ENCODE data around the gene KANSL1. TPM values are rescaled to one million over a fixed set of nuclear protein-coding genes. Genes with fewer than 3 reads are reported as not detected.

The KANSL1 gene
- total and polyA plus RNA-seq, 4 donors = 16.2 to 189 (median 47.4) TPM

- H3K27ac ChIP-seq (ENCODE audit: low read depth in 1 of 2, low read length in 1 of 2) = no peak overlapping the region
- H3K27me3 ChIP-seq (ENCODE audit: control insufficient read depth in 3 of 3, insufficient read depth in 3 of 3, low read length in 2 of 3) = no peaks in the 10 kb centered on the region
- ATAC-seq (ENCODE audit: insufficient read depth, low FRiP score) = no peak
- no peaks in the 10 kb centered on the region for H3K9me3 ChIP-seq (ENCODE audit: control insufficient read depth in 4 of 4, insufficient read depth in 3 of 4, low read length in 3 of 4)
- peaks cover 0 to 12% (median 3%) of the 10 kb centered on the region in 5 donors for H3K4me1 ChIP-seq (ENCODE audit: control insufficient read depth in 5 of 5, insufficient read depth in 5 of 5, low read length in 5 of 5)
- no peak for DNase-seq
- H3K4me3 ChIP-seq = no peak overlapping the region
- H3K36me3 ChIP-seq (ENCODE audit: control insufficient read depth in 4 of 4, insufficient read depth in 4 of 4, low read length in 4 of 4) = no peaks in the 10 kb centered on the region
- H3K9ac ChIP-seq (ENCODE audit: insufficient read depth in 1 of 2, low read length in 2 of 2) = no peak overlapping the region
- TF ChIP-seq, protein P1, sequence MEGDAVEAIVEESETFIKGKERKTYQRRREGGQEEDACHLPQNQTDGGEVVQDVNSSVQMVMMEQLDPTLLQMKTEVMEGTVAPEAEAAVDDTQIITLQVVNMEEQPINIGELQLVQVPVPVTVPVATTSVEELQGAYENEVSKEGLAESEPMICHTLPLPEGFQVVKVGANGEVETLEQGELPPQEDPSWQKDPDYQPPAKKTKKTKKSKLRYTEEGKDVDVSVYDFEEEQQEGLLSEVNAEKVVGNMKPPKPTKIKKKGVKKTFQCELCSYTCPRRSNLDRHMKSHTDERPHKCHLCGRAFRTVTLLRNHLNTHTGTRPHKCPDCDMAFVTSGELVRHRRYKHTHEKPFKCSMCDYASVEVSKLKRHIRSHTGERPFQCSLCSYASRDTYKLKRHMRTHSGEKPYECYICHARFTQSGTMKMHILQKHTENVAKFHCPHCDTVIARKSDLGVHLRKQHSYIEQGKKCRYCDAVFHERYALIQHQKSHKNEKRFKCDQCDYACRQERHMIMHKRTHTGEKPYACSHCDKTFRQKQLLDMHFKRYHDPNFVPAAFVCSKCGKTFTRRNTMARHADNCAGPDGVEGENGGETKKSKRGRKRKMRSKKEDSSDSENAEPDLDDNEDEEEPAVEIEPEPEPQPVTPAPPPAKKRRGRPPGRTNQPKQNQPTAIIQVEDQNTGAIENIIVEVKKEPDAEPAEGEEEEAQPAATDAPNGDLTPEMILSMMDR (IDR thresholded peaks at IDR 0.05; ENCODE audit: control extremely low read depth, extremely low read depth) = no peak
- WGBS, 2 donors = 83 to 88% methylated on average over 16 of the region's 16 CpGs
Measured at GRCh38 chr17:46010597-46011186, 182.5 kb downstream of the KANSL1 start.

GRCh38 chr17:46009681-46010596, 183.3 kb downstream of the KANSL1 start:
- no peaks in the 10 kb centered on the region for H3K9me3 ChIP-seq (ENCODE audit: control insufficient read depth in 4 of 4, insufficient read depth in 3 of 4, low read length in 3 of 4)
- 77 to 86% methylated on average over 33 of the region's 33 CpGs for WGBS, 2 donors
- TF ChIP-seq, protein P1 (IDR thresholded peaks at IDR 0.05; ENCODE audit: control extremely low read depth, extremely low read depth) = no peak

GRCh38 chr17:46008591-46008990, 184.6 kb downstream of the KANSL1 start:
- TF ChIP-seq, protein P1 (IDR thresholded peaks at IDR 0.05; ENCODE audit: control extremely low read depth, extremely low read depth) = no peak
- Histone ChIP-seq H3K27ac (ENCODE audit: low read depth in 1 of 2, low read length in 1 of 2) (no peak overlapping the region), H3K36me3 (ENCODE audit: control insufficient read depth in 4 of 4, insufficient read depth in 4 of 4, low read length in 4 of 4) (no peaks in the 10 kb centered on the region), H3K4me1 (ENCODE audit: control insufficient read depth in 5 of 5, insufficient read depth in 5 of 5, low read length in 5 of 5) (peaks cover 0 to 8% (median 0%) of the 10 kb centered on the region in 5 donors), H3K4me3 (no peak overlapping the region), H3K27me3 (ENCODE audit: control insufficient read depth in 3 of 3, insufficient read depth in 3 of 3, low read length in 2 of 3) (no peaks in the 10 kb centered on the region), H3K9me3 (ENCODE audit: control insufficient read depth in 4 of 4, insufficient read depth in 3 of 4, low read length in 3 of 4) (no peaks in the 10 kb centered on the region), H3K9ac (ENCODE audit: insufficient read depth in 1 of 2, low read length in 2 of 2) (no peak overlapping the region)
- DNase-seq = no peak
- no peak for ATAC-seq (ENCODE audit: insufficient read depth, low FRiP score)
- 89 to 95% methylated on average over 9 of the region's 9 CpGs for WGBS, 2 donors

More at GRCh38 chr17:46009681-46010596, 183.3 kb downstream of the KANSL1 start:
- Histone ChIP-seq H3K27me3 (ENCODE audit: control insufficient read depth in 3 of 3, insufficient read depth in 3 of 3, low read length in 2 of 3) (no peaks in the 10 kb centered on the region), H3K9ac (ENCODE audit: insufficient read depth in 1 of 2, low read length in 2 of 2) (no peak overlapping the region), H3K4me1 (ENCODE audit: control insufficient read depth in 5 of 5, insufficient read depth in 5 of 5, low read length in 5 of 5) (peaks cover 0 to 12% (median 3%) of the 10 kb centered on the region in 5 donors), H3K36me3 (ENCODE audit: control insufficient read depth in 4 of 4, insufficient read depth in 4 of 4, low read length in 4 of 4) (no peaks in the 10 kb centered on the region), H3K4me3 (no peak overlapping the region), H3K27ac (ENCODE audit: low read depth in 1 of 2, low read length in 1 of 2) (no peak overlapping the region)
- DNase-seq = no peak
- no peak for ATAC-seq (ENCODE audit: insufficient read depth, low FRiP score)
